Lower leg skin (tissue), 4 donors: ENCODE data around the gene SLC7A9. TPM values are rescaled to one million over a fixed set of nuclear protein-coding genes. Genes with fewer than 3 reads are reported as not detected.
A peak's percentile ranks its signal among the peaks of the same experiment; 100 is the strongest.

Experiments
- DNase-seq, 2 donors: peaks; one replicate each; pipeline ENCODE4 v3.0.0-alpha.2; 2019; ENCODE audit warnings: low spot score in 2 of 2
- H3K4me3 ChIP-seq: fragments of 200-600 bp; sonication (generic); 2 replicates; pipeline ENCODE4 v1.5.1; 2017; ENCODE audit warnings: mild to moderate bottlenecking, low read depth; ENCODE audit not compliant: poor library complexity, severe bottlenecking
- POLR2A ChIP-seq, 2 donors: fragments of 450-650 bp; IDR thresholded peaks; one replicate each; pipeline ENCODE4 v1.6.1; 2016 to 2017; ENCODE audit warnings: antibody characterized with exemption in 2 of 2, mild to moderate bottlenecking in 1 of 2, moderate library complexity in 1 of 2
- WGBS, 2 donors: methylation state at CpG; one replicate each; pipeline ENCODE4 v1.1.5; 2018; 5-methylcytosine and 5-hydroxymethylcytosine counted together
- intact Hi-C: fragments of 100-400 bp; cut with DNase I; formaldehyde crosslinking; loops from one replicate; pipeline ENCODE4 v1.15.0; 2023; ENCODE audit warnings: low total_unique reads
- total RNA-seq, 4 donors: library from RNA; depleted of rRNA; stranded (reverse); fragments of >200 nt; gene quantifications; one replicate each; pipeline ENCODE4 v1.1.0, GENCODE V29; 2016
- TF ChIP-seq, protein P1 (sequence below), 3 donors: fragments of 450-650 bp; IDR thresholded peaks; one replicate each; pipeline ENCODE4 v1.5.1; 2016; ENCODE audit warnings: antibody characterized with exemption in 3 of 3, mild to moderate bottlenecking in 3 of 3, moderate library complexity in 2 of 3

SLC7A9 gene
- total RNA-seq, result under 1 TPM in 2 of 4 donors, not detected in 2; 0.49 TPM

DNA sequence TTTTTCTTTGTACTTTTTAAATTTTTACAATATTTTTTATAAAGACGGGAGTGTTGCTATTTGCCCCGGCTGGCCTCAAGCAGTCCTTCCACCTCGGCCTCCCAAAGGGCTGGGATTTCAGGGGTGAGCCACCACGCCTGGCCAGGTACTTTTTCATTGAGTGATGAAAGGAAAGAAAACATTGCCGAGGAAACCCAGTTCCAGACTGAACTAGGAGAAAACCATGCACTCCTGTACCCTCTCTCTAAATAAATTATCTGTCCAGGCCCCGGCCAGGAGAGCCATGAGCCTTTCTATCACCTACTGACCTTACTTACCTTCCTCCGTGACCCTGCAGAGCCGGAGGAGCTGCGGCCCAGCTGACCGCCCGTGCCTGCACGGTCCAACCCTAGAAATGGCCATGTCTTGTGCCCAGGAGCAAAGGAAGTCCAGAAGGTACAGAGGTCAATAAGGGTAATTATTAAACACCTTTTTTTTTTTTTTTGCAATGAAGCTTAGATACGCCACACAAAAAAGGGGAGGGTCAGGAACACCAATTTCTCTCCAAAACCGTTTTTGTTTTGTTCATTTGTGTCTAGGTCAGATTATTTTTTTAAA lies at the start of gene SLC7A9:
TSS of gene SLC7A9 (minus strand) at position 399 of the 597 bp plus-strand sequence. CDS start 1,233 bp downstream, outside the sequence.
- DNase-seq, result peak in 1 of 2 donors; percentile 43
- no peak for TF ChIP-seq POLR2A (IDR thresholded peaks at IDR 0.05)
- TF ChIP-seq, protein P1, sequence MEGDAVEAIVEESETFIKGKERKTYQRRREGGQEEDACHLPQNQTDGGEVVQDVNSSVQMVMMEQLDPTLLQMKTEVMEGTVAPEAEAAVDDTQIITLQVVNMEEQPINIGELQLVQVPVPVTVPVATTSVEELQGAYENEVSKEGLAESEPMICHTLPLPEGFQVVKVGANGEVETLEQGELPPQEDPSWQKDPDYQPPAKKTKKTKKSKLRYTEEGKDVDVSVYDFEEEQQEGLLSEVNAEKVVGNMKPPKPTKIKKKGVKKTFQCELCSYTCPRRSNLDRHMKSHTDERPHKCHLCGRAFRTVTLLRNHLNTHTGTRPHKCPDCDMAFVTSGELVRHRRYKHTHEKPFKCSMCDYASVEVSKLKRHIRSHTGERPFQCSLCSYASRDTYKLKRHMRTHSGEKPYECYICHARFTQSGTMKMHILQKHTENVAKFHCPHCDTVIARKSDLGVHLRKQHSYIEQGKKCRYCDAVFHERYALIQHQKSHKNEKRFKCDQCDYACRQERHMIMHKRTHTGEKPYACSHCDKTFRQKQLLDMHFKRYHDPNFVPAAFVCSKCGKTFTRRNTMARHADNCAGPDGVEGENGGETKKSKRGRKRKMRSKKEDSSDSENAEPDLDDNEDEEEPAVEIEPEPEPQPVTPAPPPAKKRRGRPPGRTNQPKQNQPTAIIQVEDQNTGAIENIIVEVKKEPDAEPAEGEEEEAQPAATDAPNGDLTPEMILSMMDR (IDR thresholded peaks at IDR 0.05), result no peak
- no peak within 1 kb of the TSS for H3K4me3 ChIP-seq
- WGBS, 2 donors, result 76 to 77% methylated on average over 14 of the region's 14 CpGs
- intact Hi-C loops, result no loop called here

DNA sequence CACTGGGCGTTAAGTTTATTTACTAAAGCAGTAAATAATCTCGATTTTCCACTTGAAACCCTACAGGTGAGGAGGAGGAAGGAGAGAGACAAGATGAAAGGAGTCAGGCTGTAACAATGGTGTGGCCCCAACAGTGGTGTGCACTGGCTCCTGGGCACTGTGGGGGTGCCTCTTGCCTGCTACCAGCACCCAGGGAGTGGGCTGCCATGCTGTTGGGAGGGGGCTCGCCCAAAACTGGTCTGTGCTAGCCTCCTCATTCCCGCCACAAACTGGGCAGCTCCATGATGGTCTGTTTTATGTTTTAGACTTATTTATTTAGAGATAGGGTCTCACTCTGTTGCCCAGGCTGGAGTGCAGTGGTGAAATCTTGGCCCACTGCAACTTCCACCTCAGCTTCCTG lies 49.8 kb upstream of the SLC7A9 start:
- no peak for TF ChIP-seq POLR2A (IDR thresholded peaks at IDR 0.05)
- TF ChIP-seq, protein P1 (IDR thresholded peaks at IDR 0.05), result no peak
- DNase-seq, result no peak
- WGBS, 2 donors, result 95% methylated on average over 4 of the region's 4 CpGs

DNA sequence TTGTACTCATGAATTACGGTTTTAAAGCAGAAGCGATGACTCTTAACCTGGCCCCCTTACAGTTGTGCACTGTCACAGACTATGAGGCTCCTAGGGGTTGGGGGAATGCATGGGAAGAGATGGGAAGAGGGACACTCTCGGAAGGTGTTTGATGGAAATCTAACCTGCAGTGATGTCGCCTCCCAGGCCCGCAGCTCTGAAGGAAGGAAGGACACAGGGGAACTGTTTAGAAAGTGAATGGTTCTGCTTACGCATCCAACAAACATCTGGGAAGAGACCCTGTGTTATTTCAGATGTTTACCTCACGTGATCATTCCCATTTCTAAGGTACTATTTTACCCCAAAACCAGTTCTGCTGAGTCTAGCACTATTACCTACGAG lies 48.0 kb upstream of the SLC7A9 start:
- intact Hi-C loops, result no loop called here
- DNase-seq, result no peak
- no peak for TF ChIP-seq POLR2A (IDR thresholded peaks at IDR 0.05)
- TF ChIP-seq, protein P1 (IDR thresholded peaks at IDR 0.05), result no peak
- 87 to 90% methylated on average over 8 of the region's 8 CpGs for WGBS, 2 donors
- no peak overlapping the region for H3K4me3 ChIP-seq

More for the DNA sequence above, 49.8 kb upstream of the SLC7A9 start:
- intact Hi-C loops, result no loop called here
- H3K4me3 ChIP-seq, result no peak overlapping the region

DNA sequence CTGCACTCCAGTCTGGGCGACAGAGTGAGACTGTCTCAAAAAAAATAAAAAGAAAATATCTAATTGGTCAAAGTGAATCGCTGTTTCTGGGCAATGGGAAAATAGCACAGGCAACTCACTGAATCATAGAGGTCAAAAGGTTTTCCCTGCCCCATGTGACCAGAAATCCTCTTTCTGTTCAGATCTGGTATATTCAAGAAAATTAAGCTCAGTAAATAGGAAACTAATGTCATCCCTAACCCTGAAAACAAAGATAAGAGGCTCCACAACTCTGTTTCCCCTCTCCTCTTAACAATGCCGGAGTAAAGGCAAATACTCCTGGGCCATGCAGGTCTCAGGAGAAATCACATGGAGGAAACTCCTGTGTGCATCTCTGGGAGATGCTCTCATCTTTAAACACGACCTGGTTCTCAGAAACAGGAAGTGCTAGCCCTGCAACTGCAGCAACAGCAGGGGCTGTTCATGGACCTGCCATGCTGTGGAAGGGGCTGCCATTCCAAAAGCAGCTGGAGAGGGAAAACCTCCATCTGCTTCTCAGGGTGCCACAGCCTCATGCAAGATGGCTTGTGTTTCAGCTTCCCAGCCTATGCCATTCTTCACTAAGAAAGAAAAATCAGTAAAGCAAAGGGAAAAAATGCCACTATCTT lies 47.5 kb upstream of the SLC7A9 start:
- WGBS, 2 donors, result 54 to 55% methylated on average over 4 of the region's 4 CpGs
- intact Hi-C loops, result no loop called here
- no peak for DNase-seq
- no peak for TF ChIP-seq POLR2A (IDR thresholded peaks at IDR 0.05)
- TF ChIP-seq, protein P1 (IDR thresholded peaks at IDR 0.05), result no peak
- H3K4me3 ChIP-seq, result no peak overlapping the region

DNA sequence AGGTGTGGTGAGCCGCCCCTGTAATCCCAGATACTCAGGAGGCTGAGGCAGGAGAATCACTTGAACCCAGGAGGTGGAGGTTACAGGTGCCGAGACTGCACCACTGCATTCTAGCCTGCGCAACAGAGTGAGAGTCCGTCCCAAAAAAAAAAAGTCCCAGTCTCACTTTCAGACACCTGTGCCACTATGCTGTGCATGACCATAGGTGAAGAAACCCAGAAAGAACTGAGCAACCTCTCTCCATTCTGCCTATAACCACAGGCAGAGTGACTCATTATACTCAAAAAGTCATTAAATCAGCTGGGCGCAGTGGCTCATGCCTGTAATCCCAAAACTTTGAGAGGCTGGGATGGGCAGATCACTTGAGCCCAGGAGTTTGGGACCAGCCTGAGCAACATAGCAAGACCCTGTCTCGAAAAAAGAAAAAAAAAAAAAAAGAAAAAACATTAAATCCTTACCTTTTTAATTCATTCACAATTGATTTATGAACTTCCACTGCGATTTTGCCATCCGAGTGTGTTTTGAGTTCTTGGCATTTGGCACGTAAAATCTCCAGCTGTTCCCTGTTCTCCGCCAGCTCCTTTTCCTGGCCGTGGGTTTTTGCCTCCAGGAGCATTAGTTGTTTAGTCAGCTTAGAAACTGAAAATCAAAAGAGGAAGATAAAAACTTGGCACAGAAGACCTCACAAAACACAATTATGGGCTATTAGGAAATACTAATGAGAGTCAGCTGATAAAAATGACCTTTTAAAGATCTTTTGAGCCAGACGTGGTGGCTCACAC lies 45.5 kb upstream of the SLC7A9 start:
- 62 to 83% methylated on average over 12 of the region's 12 CpGs for WGBS, 2 donors
- intact Hi-C loops, result no loop called here
- no peak overlapping the region for H3K4me3 ChIP-seq
- DNase-seq, result no peak
- no peak for TF ChIP-seq POLR2A (IDR thresholded peaks at IDR 0.05)
- TF ChIP-seq, protein P1 (IDR thresholded peaks at IDR 0.05), result no peak
